Breast epithelium (tissue), 4 donors: ENCODE results near the gene ADAM33. TPM values are rescaled to one million over a fixed set of nuclear protein-coding genes. Genes with fewer than 3 reads are reported as not detected.

Experiments used
- DNase-seq, 2 donors: peaks; one replicate each; pipeline ENCODE4 v3.0.0-alpha.2; 2019; ENCODE audit warnings: low spot score in 2 of 2
- H3K27ac ChIP-seq, 2 donors: fragments of 200-600 bp; sonication (generic) in 1 of 2; one replicate each; pipeline ENCODE4 v1.5.1; 2016 to 2019; ENCODE audit warnings: mild to moderate bottlenecking in 1 of 2
- H3K27me3 ChIP-seq, 2 donors: fragments of 200-600 bp; sonication (generic) in 1 of 2; one replicate each; pipeline versions ENCODE4 v1.5.1 to v1.6.0; 2017 to 2019; ENCODE audit warnings: control low read depth in 1 of 2, mild to moderate bottlenecking in 1 of 2
- H3K36me3 ChIP-seq: fragments of 200-600 bp; one replicate; pipeline ENCODE4 v1.5.1; 2019
- H3K4me1 ChIP-seq, 2 donors: fragments of 200-600 bp; sonication (generic); one replicate each; pipeline ENCODE4 v1.5.1; 2016 to 2019; ENCODE audit warnings: control low read depth in 1 of 2
- H3K4me3 ChIP-seq, 3 donors: fragments of 200-600 bp; sonication (generic); 1 replicate in 2 of 3; 2 replicates in 1 of 3; pipeline ENCODE4 v1.5.1; 2016 to 2019; ENCODE audit warnings: mild to moderate bottlenecking in 3 of 3, moderate library complexity in 2 of 3
- H3K9me3 ChIP-seq, 2 donors: fragments of 200-600 bp; sonication (generic) in 1 of 2; one replicate each; pipeline ENCODE4 v1.5.1; 2016 to 2019; ENCODE audit warnings: control low read depth in 1 of 2
- CTCF ChIP-seq, 3 donors: fragments of 450-650 bp; IDR thresholded peaks; one replicate each; pipeline ENCODE4 v1.5.1; 2016 to 2017; ENCODE audit warnings: antibody characterized with exemption in 3 of 3, mild to moderate bottlenecking in 3 of 3, moderate library complexity in 3 of 3
- POLR2A ChIP-seq: fragments of 450-650 bp; IDR thresholded peaks from one replicate; pipeline ENCODE4 v1.6.1; 2016; ENCODE audit warnings: antibody characterized with exemption, mild to moderate bottlenecking, moderate library complexity
- POLR2AphosphoS5 ChIP-seq, 3 donors: sonication (generic); formaldehyde crosslinking; IDR thresholded peaks; one replicate each; pipeline ENCODE4 v1.6.1; 2017; ENCODE audit warnings: antibody characterized with exemption in 3 of 3
- intact Hi-C: fragments of 100-400 bp; cut with DNase I; formaldehyde crosslinking; loops from one replicate; pipeline ENCODE4 v1.15.1; 2023; ENCODE audit warnings: low total_unique reads
- total RNA-seq, 3 donors: library from RNA; depleted of rRNA; stranded (reverse); fragments of >200 nt; gene quantifications; one replicate each; pipeline ENCODE4 v1.1.0, GENCODE V29; 2016

ADAM33 gene
- total RNA-seq, 3 donors from 2014 or later: 29.4 to 39.5 (median 37.4) TPM

- no peak for DNase-seq
- no peak overlapping the region for H3K27ac ChIP-seq
- no peak for TF ChIP-seq POLR2AphosphoS5 (IDR thresholded peaks at IDR 0.05)
- no peak for TF ChIP-seq POLR2A
- no peak for TF ChIP-seq CTCF (IDR thresholded peaks at IDR 0.05)
- H3K36me3 ChIP-seq: peaks cover 9% of the 10 kb centered on the region
- H3K27me3 ChIP-seq: no peaks in the 10 kb centered on the region
- H3K4me1 ChIP-seq: no peaks in the 10 kb centered on the region
- intact Hi-C loops: no loop called here
- no peak overlapping the region for H3K4me3 ChIP-seq
- no peaks in the 10 kb centered on the region for H3K9me3 ChIP-seq
Measured at GRCh38 chr20:3646067-3646440, 35.8 kb downstream of the ADAM33 start.

GRCh38 chr20:3645309-3646066 lies 36.3 kb downstream of the ADAM33 start:
- no peaks in the 10 kb centered on the region for H3K4me1 ChIP-seq
- H3K4me3 ChIP-seq: no peak overlapping the region
- no peak for DNase-seq
- TF ChIP-seq CTCF (IDR thresholded peaks at IDR 0.05): no peak
- no peak for TF ChIP-seq POLR2AphosphoS5 (IDR thresholded peaks at IDR 0.05)
- no peak for TF ChIP-seq POLR2A
- no peaks in the 10 kb centered on the region for H3K27me3 ChIP-seq
- no peaks in the 10 kb centered on the region for H3K9me3 ChIP-seq
- intact Hi-C loops: no loop called here
- peaks cover 9% of the 10 kb centered on the region for H3K36me3 ChIP-seq
- H3K27ac ChIP-seq: no peak overlapping the region

GRCh38 chr20:3640259-3640658 lies 41.6 kb downstream of the ADAM33 start:
- H3K36me3 ChIP-seq: no peaks in the 10 kb centered on the region
- TF ChIP-seq POLR2AphosphoS5 (IDR thresholded peaks at IDR 0.05) (no peak), POLR2A (no peak), CTCF (IDR thresholded peaks at IDR 0.05) (no peak)
- intact Hi-C loops: no loop called here

GRCh38 chr20:3635346-3635745 lies 46.5 kb downstream of the ADAM33 start:
- intact Hi-C loops: no loop called here
- Histone ChIP-seq H3K27ac (no peak overlapping the region), H3K36me3 (no peaks in the 10 kb centered on the region), H3K27me3 (no peaks in the 10 kb centered on the region), H3K4me1 (no peaks in the 10 kb centered on the region), H3K9me3 (no peaks in the 10 kb centered on the region), H3K4me3 (no peak overlapping the region)
- TF ChIP-seq CTCF (IDR thresholded peaks at IDR 0.05) (no peak), POLR2AphosphoS5 (IDR thresholded peaks at IDR 0.05) (no peak), POLR2A (no peak)
- no peak for DNase-seq

More at GRCh38 chr20:3640259-3640658, 41.6 kb downstream of the ADAM33 start:
- no peak for DNase-seq
- Histone ChIP-seq H3K27me3 (no peaks in the 10 kb centered on the region), H3K4me3 (no peak overlapping the region), H3K4me1 (no peaks in the 10 kb centered on the region), H3K9me3 (no peaks in the 10 kb centered on the region), H3K27ac (no peak overlapping the region)

GRCh38 chr20:3633913-3634478 lies 47.8 kb downstream of the ADAM33 start:
- Histone ChIP-seq H3K9me3 (no peaks in the 10 kb centered on the region), H3K27ac (no peak overlapping the region), H3K36me3 (no peaks in the 10 kb centered on the region), H3K27me3 (no peaks in the 10 kb centered on the region), H3K4me3 (no peak overlapping the region), H3K4me1 (no peaks in the 10 kb centered on the region)
- no peak for DNase-seq
- intact Hi-C loops: no loop called here
- no peak for TF ChIP-seq POLR2AphosphoS5 (IDR thresholded peaks at IDR 0.05)
- TF ChIP-seq CTCF (IDR thresholded peaks at IDR 0.05): no peak
- no peak for TF ChIP-seq POLR2A
